HepG2 (cell line): Measurements from ENCODE around the gene RBBP8NL. TPM values are rescaled to one million over a fixed set of nuclear protein-coding genes. Genes with fewer than 3 reads are reported as not detected.

ENCODE experiments used
- ATM ChIP-seq: fragments of 450-650 bp; IDR thresholded peaks from 2 replicates; pipeline ENCODE4 v1.7.1; 2017; ENCODE audit warnings: mild to moderate bottlenecking, borderline replicate concordance
- DNMT1 ChIP-seq: sonication (generic); formaldehyde crosslinking; IDR thresholded peaks from 2 replicates; pipeline ENCODE4 v1.5.1; 2020; ENCODE audit warnings: mild to moderate bottlenecking, missing genetic modification reagents
- FOXM1 ChIP-seq: sonication (generic); formaldehyde crosslinking; IDR thresholded peaks from 2 replicates; pipeline ENCODE4 v1.5.0; 2020; ENCODE audit warnings: missing genetic modification reagents
- KLF9 ChIP-seq: IDR thresholded peaks from 2 replicates; pipeline ENCODE4 v1.6.1; 2016; ENCODE audit warnings: low read depth
- NCOR1 ChIP-seq: fragments of 200-600 bp; sonication (generic); IDR thresholded peaks from 2 replicates; pipeline ENCODE4 v1.7.0; 2017; ENCODE audit warnings: antibody characterized with exemption, low read length, borderline replicate concordance
- REXO4 ChIP-seq: sonication (generic); formaldehyde crosslinking; IDR thresholded peaks from 2 replicates; pipeline ENCODE4 v1.8.0; 2022; ENCODE audit warnings: missing genetic modification reagents, mild to moderate bottlenecking, borderline replicate concordance
- SALL2 ChIP-seq: sonication (generic); formaldehyde crosslinking; IDR thresholded peaks from 2 replicates; pipeline ENCODE4 v1.8.1; 2023; ENCODE audit warnings: mild to moderate bottlenecking, missing genetic modification reagents, inconsistent platforms
- SOX6 ChIP-seq, 2 experiments: fragments of 450-650 bp in 1 of 2; sonication (generic) in 1 of 2; formaldehyde crosslinking in 1 of 2; IDR thresholded peaks; 2 replicates each; pipeline versions ENCODE4 v1.4.0 to v1.6.1; 2017 to 2020; ENCODE audit warnings: antibody characterized with exemption in 1 of 2, mild to moderate bottlenecking in 1 of 2, missing genetic modification reagents in 1 of 2
- TEAD3 ChIP-seq: optimal IDR thresholded peaks from 2 replicates; pipeline ENCODE3; 2016; ENCODE audit warnings: borderline replicate concordance
- TEF ChIP-seq: sonication (generic); formaldehyde crosslinking; IDR thresholded peaks from 2 replicates; pipeline ENCODE4 v1.5.0; 2020; ENCODE audit warnings: missing genetic modification reagents
- TRAFD1 ChIP-seq: sonication (generic); formaldehyde crosslinking; IDR thresholded peaks from 2 replicates; pipeline ENCODE4 v1.5.1; 2020; ENCODE audit warnings: missing genetic modification reagents, mild to moderate bottlenecking, borderline replicate concordance
- ZNF207 ChIP-seq: fragments of 450-650 bp; IDR thresholded peaks from 2 replicates; pipeline ENCODE4 v1.6.1; 2016; ENCODE audit warnings: antibody characterized with exemption, borderline replicate concordance
- ZNF234 ChIP-seq: sonication (generic); formaldehyde crosslinking; conservative IDR thresholded peaks from 2 replicates; pipeline ENCODE4 v1.5.1; 2020; ENCODE audit warnings: mild to moderate bottlenecking, missing genetic modification reagents
- ZNF253 ChIP-seq: sonication (generic); formaldehyde crosslinking; IDR thresholded peaks from 2 replicates; pipeline ENCODE4 v1.8.0; 2022; ENCODE audit warnings: mild to moderate bottlenecking, missing genetic modification reagents, borderline replicate concordance
- ZNF292 ChIP-seq: sonication (generic); formaldehyde crosslinking; IDR thresholded peaks from 2 replicates; pipeline ENCODE4 v1.8.1; 2022; ENCODE audit warnings: mild to moderate bottlenecking, low read depth, missing genetic modification reagents, borderline replicate concordance
- ZNF317 ChIP-seq: sonication (generic); formaldehyde crosslinking; IDR thresholded peaks from 2 replicates; pipeline ENCODE4 v1.5.0; 2020; ENCODE audit warnings: mild to moderate bottlenecking, missing genetic modification reagents
- ZNF570 ChIP-seq: sonication (generic); formaldehyde crosslinking; IDR thresholded peaks from 2 replicates; pipeline ENCODE4 v1.4.0; 2020; ENCODE audit warnings: mild to moderate bottlenecking, missing genetic modification reagents, borderline replicate concordance
- ZNF629 ChIP-seq: sonication (generic); formaldehyde crosslinking; conservative IDR thresholded peaks from 2 replicates; pipeline ENCODE4 v1.5.0; 2020; ENCODE audit warnings: missing genetic modification reagents
- ZNF672 ChIP-seq: sonication (generic); formaldehyde crosslinking; IDR thresholded peaks from 2 replicates; pipeline ENCODE4 v1.8.1; 2022; ENCODE audit warnings: missing genetic modification reagents
- ZNF850 ChIP-seq: sonication (generic); formaldehyde crosslinking; conservative IDR thresholded peaks from 2 replicates; pipeline ENCODE4 v1.9.0; 2021; ENCODE audit warnings: mild to moderate bottlenecking, missing genetic modification reagents
- polyA plus RNA-seq, 8 experiments: library from polyadenylated mRNA; depleted of rRNA in 3 of 8; stranded (reverse) in 7 of 8; unstranded in 1 of 8; fragments of >200 nt; fragmentation: Illumina TruSeq in 4 of 8; extraction: Trizol in 4 of 8; gene quantifications; 2 replicates each; pipeline versions ENCODE4 v1.2.1 to v1.2.3, GENCODE V29; 2011 to 2016; ENCODE audit warnings: low read depth in 4 of 8, missing spikeins in 1 of 8, mixed read lengths in 1 of 8; ENCODE audit not compliant: insufficient read depth in 1 of 8
- total RNA-seq, 5 experiments: library from RNA; depleted of rRNA; stranded (reverse); fragments of >200 nt; fragmentation: Illumina TruSeq; extraction: Trizol; gene quantifications; 2 replicates each; pipeline ENCODE4 v1.2.3, GENCODE V29; 2016; ENCODE audit warnings: low read depth in 1 of 5
- TF ChIP-seq, protein P1 (sequence below): sonication (generic); formaldehyde crosslinking; IDR thresholded peaks from 2 replicates; pipeline ENCODE4 v1.4.0; 2020; ENCODE audit warnings: missing genetic modification reagents
- TF ChIP-seq, protein P2 (sequence below): IDR thresholded peaks from 2 replicates; pipeline ENCODE4 v1.6.1; 2016; ENCODE audit warnings: missing compliant biosample characterization, missing genetic modification reagents, borderline replicate concordance
- TF ChIP-seq, protein P3 (sequence below): sonication (generic); formaldehyde crosslinking; IDR thresholded peaks from 2 replicates; pipeline ENCODE4 v1.4.0; 2020; ENCODE audit warnings: mild to moderate bottlenecking, missing genetic modification reagents

Gene RBBP8NL
- total and polyA plus RNA-seq, 2 of the 13 experiments (the other 11 are each of a cell fraction or from before 2014, with no cell fraction given) = 0.69 to 0.86 TPM

DNA sequence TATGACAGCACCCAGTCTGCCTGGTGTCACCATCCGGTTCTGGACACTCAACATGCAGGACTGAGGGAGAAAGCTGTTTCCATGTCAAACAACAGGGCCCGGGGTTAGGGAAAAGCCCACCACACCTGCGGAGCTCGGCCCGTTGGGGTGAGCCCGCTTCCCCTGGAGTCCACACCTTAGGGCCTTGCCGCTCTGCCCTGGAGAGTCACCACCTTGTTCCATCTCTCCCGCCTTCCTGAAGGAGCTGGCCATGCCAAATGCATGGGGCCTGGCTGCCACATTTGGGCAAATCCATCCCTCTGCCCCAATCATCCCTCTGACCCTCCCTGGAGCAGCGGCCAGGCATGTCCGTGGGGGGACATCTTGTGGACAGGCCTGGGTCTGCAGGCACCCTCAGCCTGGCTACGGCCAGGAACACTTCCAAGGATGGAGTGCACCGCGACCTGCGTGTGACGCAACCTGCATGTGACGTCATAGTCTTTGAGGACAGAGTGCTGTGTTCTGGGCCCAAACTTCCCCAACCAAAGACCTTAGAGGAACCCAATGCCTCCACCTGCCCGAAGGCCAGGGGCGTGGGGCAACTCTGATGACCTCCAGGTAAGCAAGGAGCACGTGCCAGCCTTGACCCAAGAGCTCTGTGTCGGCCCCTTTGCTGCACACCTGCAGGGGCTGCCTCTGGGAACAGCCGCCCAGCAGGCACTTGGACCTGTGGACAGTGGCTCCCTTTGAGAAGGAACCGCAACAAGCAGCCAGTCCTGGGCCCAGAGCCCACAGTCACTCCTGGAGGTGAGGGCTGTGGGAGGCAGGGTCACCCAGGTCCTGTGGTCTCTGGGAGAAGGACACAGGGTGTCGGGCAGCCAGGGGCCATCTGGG lies 22.0 kb downstream of the RBBP8NL start (continued):
- TF ChIP-seq NCOR1 = no peak
- TF ChIP-seq SALL2 (CRISPR knock-in tag) = peak; percentile 90; the same call in 1 of the 2 replicates
- TF ChIP-seq, protein P1, sequence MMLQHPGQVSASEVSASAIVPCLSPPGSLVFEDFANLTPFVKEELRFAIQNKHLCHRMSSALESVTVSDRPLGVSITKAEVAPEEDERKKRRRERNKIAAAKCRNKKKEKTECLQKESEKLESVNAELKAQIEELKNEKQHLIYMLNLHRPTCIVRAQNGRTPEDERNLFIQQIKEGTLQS (CRISPR knock-in tag) = peak; percentile 85
- TF ChIP-seq ZNF570 (CRISPR knock-in tag) = no peak
- TF ChIP-seq SOX6 (IDR thresholded peaks at IDR 0.05) = no peak
- peak; percentile 25; the same call in 1 of the 2 replicates for TF ChIP-seq SOX6 (CRISPR knock-in tag; IDR thresholded peaks at IDR 0.05)
- TF ChIP-seq ZNF292 (CRISPR knock-in tag) = no peak; the same call in 1 of the 2 replicates
- TF ChIP-seq, protein P2, sequence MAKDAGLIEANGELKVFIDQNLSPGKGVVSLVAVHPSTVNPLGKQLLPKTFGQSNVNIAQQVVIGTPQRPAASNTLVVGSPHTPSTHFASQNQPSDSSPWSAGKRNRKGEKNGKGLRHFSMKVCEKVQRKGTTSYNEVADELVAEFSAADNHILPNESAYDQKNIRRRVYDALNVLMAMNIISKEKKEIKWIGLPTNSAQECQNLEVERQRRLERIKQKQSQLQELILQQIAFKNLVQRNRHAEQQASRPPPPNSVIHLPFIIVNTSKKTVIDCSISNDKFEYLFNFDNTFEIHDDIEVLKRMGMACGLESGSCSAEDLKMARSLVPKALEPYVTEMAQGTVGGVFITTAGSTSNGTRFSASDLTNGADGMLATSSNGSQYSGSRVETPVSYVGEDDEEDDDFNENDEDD (CRISPR knock-in tag) = 0 out of 2 replicates have a peak, but pooled peaks have one; percentile 23
- TF ChIP-seq, protein P3, sequence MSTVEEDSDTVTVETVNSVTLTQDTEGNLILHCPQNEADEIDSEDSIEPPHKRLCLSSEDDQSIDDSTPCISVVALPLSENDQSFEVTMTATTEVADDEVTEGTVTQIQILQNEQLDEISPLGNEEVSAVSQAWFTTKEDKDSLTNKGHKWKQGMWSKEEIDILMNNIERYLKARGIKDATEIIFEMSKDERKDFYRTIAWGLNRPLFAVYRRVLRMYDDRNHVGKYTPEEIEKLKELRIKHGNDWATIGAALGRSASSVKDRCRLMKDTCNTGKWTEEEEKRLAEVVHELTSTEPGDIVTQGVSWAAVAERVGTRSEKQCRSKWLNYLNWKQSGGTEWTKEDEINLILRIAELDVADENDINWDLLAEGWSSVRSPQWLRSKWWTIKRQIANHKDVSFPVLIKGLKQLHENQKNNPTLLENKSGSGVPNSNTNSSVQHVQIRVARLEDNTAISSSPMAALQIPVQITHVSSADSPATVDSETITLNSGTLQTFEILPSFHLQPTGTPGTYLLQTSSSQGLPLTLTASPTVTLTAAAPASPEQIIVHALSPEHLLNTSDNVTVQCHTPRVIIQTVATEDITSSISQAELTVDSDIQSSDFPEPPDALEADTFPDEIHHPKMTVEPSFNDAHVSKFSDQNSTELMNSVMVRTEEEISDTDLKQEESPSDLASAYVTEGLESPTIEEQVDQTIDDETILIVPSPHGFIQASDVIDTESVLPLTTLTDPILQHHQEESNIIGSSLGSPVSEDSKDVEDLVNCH = no peak
- TF ChIP-seq REXO4 = 0 out of 2 replicates have a peak, but pooled peaks have one; percentile 30
- no peak for TF ChIP-seq TRAFD1 (CRISPR knock-in tag)
- TF ChIP-seq ZNF253 = peak; percentile 20; the same call in 1 of the 2 replicates
- TF ChIP-seq FOXM1 (CRISPR knock-in tag) = no peak
- 0 out of 2 replicates have a peak, but pooled peaks have one; percentile 3 for TF ChIP-seq DNMT1 (CRISPR knock-in tag)
- TF ChIP-seq ZNF317 = no peak
- TF ChIP-seq ZNF207 = no peak
- TF ChIP-seq TEAD3 (CRISPR knock-in tag) = peak; percentile 48
- no peak for TF ChIP-seq KLF9 (CRISPR knock-in tag)
- TF ChIP-seq TEF = no peak
- TF ChIP-seq ATM = no peak
- TF ChIP-seq ZNF629 (CRISPR knock-in tag) = no peak
- no peak for TF ChIP-seq ZNF234 (CRISPR knock-in tag)
- no peak for TF ChIP-seq ZNF672 (CRISPR knock-in tag)
- TF ChIP-seq ZNF850 = no peak
